Measurements from ENCODE around the gene HOXC5. TPM values are rescaled to one million over a fixed set of nuclear protein-coding genes. Genes with fewer than 3 reads are reported as not detected.

The HOXC5 gene
- total RNA-seq, 1 experiment from 2014 or later, result not detected

DNA sequence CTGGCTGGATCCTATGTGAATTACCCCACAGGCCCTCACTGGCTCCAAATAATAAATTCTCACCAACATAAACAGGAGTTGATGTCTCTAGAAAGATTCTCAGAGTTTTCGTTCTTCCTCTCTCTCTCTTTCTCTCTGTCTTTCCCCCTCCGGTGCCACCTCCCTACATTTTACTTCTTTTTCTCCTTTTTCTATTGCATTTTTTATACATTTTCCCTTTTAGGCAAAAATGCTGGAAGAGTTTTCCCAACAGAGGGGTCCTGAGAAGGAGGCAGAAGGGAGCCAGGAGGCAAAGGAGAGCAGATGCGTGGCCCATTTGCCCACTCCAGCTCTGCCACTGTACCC is 5.4 kb upstream of the HOXC5 start:
- Histone ChIP-seq H2BK20ac (ENCODE audit: low read depth, low read length, poor library complexity, severe bottlenecking) (no peak overlapping the region), H2BK12ac (ENCODE audit: insufficient read length, low read depth, low read length) (no peak overlapping the region), H3K79me2 (ENCODE audit: insufficient read depth, low read length) (no peaks in the 10 kb centered on the region), H2BK15ac (ENCODE audit: low read depth, low read length) (no peak overlapping the region), H4K8ac (replicated peaks; ENCODE audit: insufficient read length, low read depth, low read length) (no peak overlapping the region), H4K91ac (ENCODE audit: insufficient read length, low read depth, low read length) (no peak overlapping the region), H3K9me3 (ENCODE audit: control insufficient read depth, low read depth, low read length) (no peaks in the 10 kb centered on the region), H3K23ac (ENCODE audit: insufficient read length, low read depth, low read length) (no peak overlapping the region), H3K18ac (ENCODE audit: insufficient read length, low read depth, low read length) (no peak overlapping the region), H2AFZ (ENCODE audit: low read length) (no peak overlapping the region), H3K4ac (ENCODE audit: low read depth, low read length) (no peak overlapping the region), H3K14ac (ENCODE audit: insufficient read depth, low read length) (no peak overlapping the region), H3K27me3 (ENCODE audit: insufficient read depth, low read length) (peaks cover 98% of the 10 kb centered on the region), H2AK5ac (ENCODE audit: insufficient read length, low read length) (no peak overlapping the region), H3K23me2 (ENCODE audit: insufficient read length, low read depth, low read length, poor library complexity, severe bottlenecking) (no peaks in the 10 kb centered on the region), H3K4me1 (ENCODE audit: insufficient read depth, low read length) (no peaks in the 10 kb centered on the region), H4K20me1 (ENCODE audit: control insufficient read depth, insufficient read depth, insufficient read length) (no peaks in the 10 kb centered on the region), H3T11ph (ENCODE audit: low read length) (no peak overlapping the region), H3K4me2 (ENCODE audit: insufficient read depth, insufficient read length, low read length) (no peak overlapping the region), H2BK120ac (ENCODE audit: low read depth, low read length, poor library complexity, severe bottlenecking) (no peak overlapping the region), H3K56ac (ENCODE audit: insufficient read length, low read depth, low read length) (no peak overlapping the region), H2BK5ac (ENCODE audit: insufficient read length, low read length) (no peak overlapping the region), H3K79me1 (ENCODE audit: insufficient read depth, low read depth, low read length, poor library complexity, severe bottlenecking) (no peaks in the 10 kb centered on the region), H3K9ac (ENCODE audit: extremely low read depth, insufficient read length, low read length) (no peak overlapping the region), H4K5ac (ENCODE audit: insufficient read length, low read depth, low read length) (no peak overlapping the region), H3K27ac (ENCODE audit: insufficient read length, low read depth, low read length) (no peak overlapping the region)
- Mint-ChIP-seq H3K4me1 (peaks cover 10 to 18% of the 10 kb centered on the region in 2 experiments), H3K4me3 (no peak overlapping the region), H3K27ac (no peak overlapping the region), H3K36me3 (ENCODE audit: insufficient read depth in 1 of 3, low read depth in 3 of 3) (peaks cover 0 to 2% (median 0%) of the 10 kb centered on the region in 3 experiments; a peak in 1 of 7 replicates), H3K27me3 (ENCODE audit: low read depth) (peaks cover 100% of the 10 kb centered on the region), H3K9me3 (peaks cover 3 to 13% of the 10 kb centered on the region in 2 experiments; a peak in 3 of 5 replicates)
- TF ChIP-seq, protein P1, sequence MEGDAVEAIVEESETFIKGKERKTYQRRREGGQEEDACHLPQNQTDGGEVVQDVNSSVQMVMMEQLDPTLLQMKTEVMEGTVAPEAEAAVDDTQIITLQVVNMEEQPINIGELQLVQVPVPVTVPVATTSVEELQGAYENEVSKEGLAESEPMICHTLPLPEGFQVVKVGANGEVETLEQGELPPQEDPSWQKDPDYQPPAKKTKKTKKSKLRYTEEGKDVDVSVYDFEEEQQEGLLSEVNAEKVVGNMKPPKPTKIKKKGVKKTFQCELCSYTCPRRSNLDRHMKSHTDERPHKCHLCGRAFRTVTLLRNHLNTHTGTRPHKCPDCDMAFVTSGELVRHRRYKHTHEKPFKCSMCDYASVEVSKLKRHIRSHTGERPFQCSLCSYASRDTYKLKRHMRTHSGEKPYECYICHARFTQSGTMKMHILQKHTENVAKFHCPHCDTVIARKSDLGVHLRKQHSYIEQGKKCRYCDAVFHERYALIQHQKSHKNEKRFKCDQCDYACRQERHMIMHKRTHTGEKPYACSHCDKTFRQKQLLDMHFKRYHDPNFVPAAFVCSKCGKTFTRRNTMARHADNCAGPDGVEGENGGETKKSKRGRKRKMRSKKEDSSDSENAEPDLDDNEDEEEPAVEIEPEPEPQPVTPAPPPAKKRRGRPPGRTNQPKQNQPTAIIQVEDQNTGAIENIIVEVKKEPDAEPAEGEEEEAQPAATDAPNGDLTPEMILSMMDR (conservative IDR thresholded peaks at IDR 0.05), result no peak
- no peak for DNase-seq
- WGBS (ENCODE audit: extremely low coverage, insufficient read length, low lambda C conversion rate), result no CpG with 5 or more reads among the region's 3 CpGs
